Ascending aorta (tissue), 2 donors: Measurements from ENCODE around the gene C15orf39. TPM values are rescaled to one million over a fixed set of nuclear protein-coding genes. Genes with fewer than 3 reads are reported as not detected.

ENCODE experiments used
- DNase-seq, 2 donors: peaks; one replicate each; pipeline ENCODE4 v3.0.0-alpha.2; 2019; ENCODE audit warnings: low spot score in 2 of 2
- H3K27ac ChIP-seq, 2 donors: fragments of 200-600 bp; sonication (generic); one replicate each; pipeline ENCODE4 v1.5.1; 2016 to 2017; ENCODE audit warnings: mild to moderate bottlenecking in 1 of 2
- H3K27me3 ChIP-seq: fragments of 200-600 bp; sonication (generic); one replicate; pipeline ENCODE4 v1.5.1; 2017
- H3K36me3 ChIP-seq, 2 donors: fragments of 200-600 bp; sonication (generic); one replicate each; pipeline ENCODE4 v1.5.1; 2016
- H3K4me1 ChIP-seq, 2 donors: fragments of 200-600 bp; sonication (generic); one replicate each; pipeline ENCODE4 v1.5.1; 2016 to 2017; ENCODE audit warnings: mild to moderate bottlenecking in 1 of 2
- H3K4me3 ChIP-seq, 2 donors: fragments of 200-600 bp; sonication (generic); one replicate each; pipeline ENCODE4 v1.5.1; 2016 to 2017; ENCODE audit warnings: mild to moderate bottlenecking in 1 of 2
- H3K9me3 ChIP-seq, 2 donors: fragments of 200-600 bp; sonication (generic); one replicate each; pipeline ENCODE4 v1.5.1; 2016
- CTCF ChIP-seq, 3 experiments: fragments of 200-600 bp in 2 of 3; fragments of 450-650 bp in 1 of 3; sonication (generic) in 2 of 3; IDR thresholded peaks; one replicate each; pipeline ENCODE4 v1.5.1; 2016 to 2019; ENCODE audit warnings: antibody characterized with exemption in 3 of 3, mild to moderate bottlenecking in 1 of 3, moderate library complexity in 1 of 3
- intact Hi-C: fragments of 100-400 bp; cut with DNase I; formaldehyde crosslinking; loops from one replicate; pipeline ENCODE4 v1.15.1; 2023
- total RNA-seq: library from RNA; depleted of rRNA; stranded (reverse); fragments of >200 nt; gene quantifications from one replicate; pipeline ENCODE4 v1.1.0, GENCODE V29; 2016

C15orf39 gene
- total RNA-seq, 1 donor from 2014 or later: 30.8 TPM

GRCh38 chr15:75195122-75195765, 6.4 kb upstream of the C15orf39 start:
- H3K27ac ChIP-seq: no peak overlapping the region
- H3K9me3 ChIP-seq: no peaks in the 10 kb centered on the region
- peaks cover 5 to 11% of the 10 kb centered on the region in 2 donors for H3K4me1 ChIP-seq
- no peak for TF ChIP-seq CTCF (IDR thresholded peaks at IDR 0.05)
- H3K36me3 ChIP-seq: no peaks in the 10 kb centered on the region
- H3K4me3 ChIP-seq: no peak overlapping the region
- H3K27me3 ChIP-seq: no peaks in the 10 kb centered on the region
- intact Hi-C loops: no loop called here
- DNase-seq: no peak

GRCh38 chr15:75195766-75196241, 5.9 kb upstream of the C15orf39 start:
- Histone ChIP-seq H3K4me1 (peaks cover 6 to 16% of the 10 kb centered on the region in 2 donors), H3K27ac (no peak overlapping the region), H3K27me3 (no peaks in the 10 kb centered on the region), H3K4me3 (no peak overlapping the region), H3K9me3 (no peaks in the 10 kb centered on the region), H3K36me3 (no peaks in the 10 kb centered on the region)
- no peak for DNase-seq
- TF ChIP-seq CTCF (IDR thresholded peaks at IDR 0.05): no peak
- intact Hi-C loops: no loop called here

DNA sequence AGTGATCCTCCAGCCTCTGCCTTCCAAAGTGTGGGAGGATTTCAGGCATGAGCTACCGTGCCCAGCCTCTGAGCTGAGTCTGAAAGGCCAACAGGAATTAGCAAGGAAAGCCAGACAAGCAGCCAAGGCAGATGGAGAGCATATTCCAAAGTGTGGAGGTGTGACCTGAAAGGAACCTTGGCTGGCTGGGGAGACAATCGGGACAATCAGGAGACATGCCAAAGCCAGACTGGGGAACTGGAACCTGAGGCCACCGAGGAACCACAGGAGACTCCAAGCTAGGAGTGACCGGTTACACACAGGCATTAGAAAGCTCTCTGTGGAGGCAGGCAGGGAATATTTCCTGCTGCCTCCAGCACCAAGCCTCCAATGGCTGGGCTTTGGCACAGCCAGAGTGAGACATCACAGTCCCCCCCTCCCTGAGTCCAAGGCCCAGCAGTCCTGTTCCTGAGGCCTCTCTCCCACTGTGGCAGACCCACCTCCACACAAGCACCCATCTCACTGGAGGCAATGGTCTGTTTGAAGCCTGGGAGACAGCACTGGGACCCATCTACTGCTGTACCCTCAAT, 4.5 kb upstream of the C15orf39 start:
- no peaks in the 10 kb centered on the region for H3K27me3 ChIP-seq
- intact Hi-C loops: no loop called here
- H3K4me3 ChIP-seq: no peak overlapping the region
- DNase-seq: no peak
- H3K36me3 ChIP-seq: no peaks in the 10 kb centered on the region
- no peak for TF ChIP-seq CTCF (IDR thresholded peaks at IDR 0.05)
- peak overlapping the region; percentile 24 to 56 for H3K27ac ChIP-seq
- H3K4me1 ChIP-seq: peaks cover 10 to 22% of the 10 kb centered on the region in 2 donors
- H3K9me3 ChIP-seq: no peaks in the 10 kb centered on the region

DNA sequence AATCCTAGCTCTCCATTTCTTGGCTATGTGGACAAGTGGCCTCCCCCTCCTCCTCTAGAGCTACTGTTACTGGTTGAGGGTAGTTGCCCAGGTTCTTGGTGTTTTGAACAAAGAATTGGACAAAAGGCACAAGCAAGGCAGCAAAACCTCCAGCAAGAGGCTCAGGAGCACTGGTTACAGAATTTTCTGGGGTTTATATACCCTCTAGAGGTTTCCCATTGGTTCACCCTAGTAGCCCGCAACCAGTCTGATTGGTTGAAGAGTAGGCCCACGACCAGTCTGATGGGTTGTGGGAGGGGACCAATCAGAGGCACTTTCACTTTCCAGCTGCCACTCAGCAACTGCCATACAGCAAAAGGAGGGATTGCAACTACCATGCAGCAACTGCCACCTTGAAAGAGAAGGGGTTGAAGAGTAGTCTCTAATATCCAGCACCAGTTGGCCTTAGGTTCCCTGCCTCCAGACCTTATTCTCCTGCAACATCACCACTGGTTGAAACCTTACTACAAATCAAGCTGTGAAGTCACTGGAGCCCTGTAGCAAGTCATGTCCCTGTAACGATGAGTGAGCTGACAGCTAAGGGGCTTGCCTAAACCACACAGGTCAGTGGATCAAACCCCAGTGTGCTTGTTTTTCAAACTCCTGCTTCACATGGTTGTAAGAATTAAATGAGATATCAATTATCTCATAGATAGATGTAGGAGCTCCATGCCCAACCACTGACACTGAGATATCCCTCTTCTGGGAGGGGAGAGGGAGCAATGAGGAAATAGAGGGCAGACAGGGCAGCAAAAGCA, 2.9 kb upstream of the C15orf39 start:
- no peak overlapping the region for H3K4me3 ChIP-seq
- no peak for DNase-seq
- H3K27me3 ChIP-seq: no peaks in the 10 kb centered on the region
- H3K36me3 ChIP-seq: no peaks in the 10 kb centered on the region
- peaks cover 12 to 30% of the 10 kb centered on the region in 2 donors for H3K4me1 ChIP-seq
- intact Hi-C loops: no loop called here
- no peaks in the 10 kb centered on the region for H3K9me3 ChIP-seq
- no peak overlapping the region for H3K27ac ChIP-seq
- TF ChIP-seq CTCF (IDR thresholded peaks at IDR 0.05): no peak

DNA sequence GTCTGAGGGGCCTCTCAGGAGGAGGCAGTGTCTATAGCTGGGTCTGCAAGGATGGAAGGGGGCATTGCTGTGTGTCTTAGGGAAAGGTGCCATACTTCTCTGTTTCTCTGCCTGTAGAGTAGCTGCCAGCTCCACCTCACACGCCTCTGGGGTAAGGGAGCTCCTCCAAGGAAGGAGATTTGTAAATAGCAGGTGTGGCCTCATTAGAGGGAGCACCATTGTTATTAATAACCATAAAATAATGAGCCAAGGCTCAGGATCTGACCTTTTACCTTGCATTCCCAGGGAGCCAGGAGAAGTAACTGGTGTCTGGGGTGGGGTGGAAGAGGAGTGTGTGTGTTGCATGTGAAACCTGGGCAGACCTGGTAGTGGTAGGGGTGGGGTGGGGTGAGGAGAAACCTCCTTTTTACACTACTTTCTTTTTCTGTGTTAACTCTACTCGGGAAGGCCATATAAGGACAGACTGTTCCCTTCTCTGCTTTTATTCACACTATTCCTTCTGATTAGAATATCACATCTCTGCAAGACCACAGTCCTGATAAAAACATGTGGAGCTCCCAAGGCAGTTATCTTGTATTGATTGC, 2.2 kb upstream of the C15orf39 start:
- H3K4me3 ChIP-seq: no peak overlapping the region
- no peak for DNase-seq
- H3K36me3 ChIP-seq: no peaks in the 10 kb centered on the region
- no peaks in the 10 kb centered on the region for H3K27me3 ChIP-seq
- H3K9me3 ChIP-seq: no peaks in the 10 kb centered on the region
- TF ChIP-seq CTCF (IDR thresholded peaks at IDR 0.05): no peak
- intact Hi-C loops: no loop called here
- H3K27ac ChIP-seq: no peak overlapping the region
- peaks cover 18 to 37% of the 10 kb centered on the region in 2 donors for H3K4me1 ChIP-seq
